ENCODE results near the gene RAI1.

RAI1 gene

GRCh38 chr17:17696085-17696484 is 14.8 kb downstream of the RAI1 start:
- Histone ChIP-seq H3K4me1 (ENCODE audit: control insufficient read depth, insufficient read depth, low read length) (peaks cover 67% of the 10 kb centered on the region), H3K4me2 (ENCODE audit: low read length) (no peak overlapping the region), H3K4me3 (ENCODE audit: low read length) (no peak overlapping the region)

GRCh38 chr17:17696882-17697633 is 15.8 kb downstream of the RAI1 start:
- no peak overlapping the region for H3K9ac ChIP-seq (ENCODE audit: low read depth, low read length)
- H3K9me3 ChIP-seq (replicated peaks; ENCODE audit: low read length): no peaks in the 10 kb centered on the region
- H3K27me3 ChIP-seq (ENCODE audit: control insufficient read depth, insufficient read depth, low read length): no peaks in the 10 kb centered on the region
- no peak overlapping the region for H3K4me3 ChIP-seq (ENCODE audit: low read length)
- no peaks in the 10 kb centered on the region for H3K36me3 ChIP-seq (ENCODE audit: insufficient read depth, low read length)
- peak overlapping the region; percentile 21 for H3K4me2 ChIP-seq (ENCODE audit: low read length)
- peaks cover 57% of the 10 kb centered on the region for H3K4me1 ChIP-seq (ENCODE audit: control insufficient read depth, insufficient read depth, low read length)

More at GRCh38 chr17:17696085-17696484, 14.8 kb downstream of the RAI1 start:
- H3K9me3 ChIP-seq (replicated peaks; ENCODE audit: low read length): no peaks in the 10 kb centered on the region
- no peaks in the 10 kb centered on the region for H3K27me3 ChIP-seq (ENCODE audit: control insufficient read depth, insufficient read depth, low read length)
- H3K9ac ChIP-seq (ENCODE audit: low read depth, low read length): no peak overlapping the region
- H3K36me3 ChIP-seq (ENCODE audit: insufficient read depth, low read length): no peaks in the 10 kb centered on the region

- H3K36me3 ChIP-seq (ENCODE audit: insufficient read depth, low read length): no peaks in the 10 kb centered on the region
- no peaks in the 10 kb centered on the region for H3K27me3 ChIP-seq (ENCODE audit: control insufficient read depth, insufficient read depth, low read length)
- peaks cover 44% of the 10 kb centered on the region for H3K4me1 ChIP-seq (ENCODE audit: control insufficient read depth, insufficient read depth, low read length)
- no peak overlapping the region for H3K9ac ChIP-seq (ENCODE audit: low read depth, low read length)
- H3K4me3 ChIP-seq (ENCODE audit: low read length): no peak overlapping the region
- H3K9me3 ChIP-seq (replicated peaks; ENCODE audit: low read length): no peaks in the 10 kb centered on the region
- H3K4me2 ChIP-seq (ENCODE audit: low read length): no peak overlapping the region
Measured at GRCh38 chr17:17698371-17698770, 17.1 kb downstream of the RAI1 start.

GRCh38 chr17:17698869-17699351 is 17.7 kb downstream of the RAI1 start:
- no peaks in the 10 kb centered on the region for H3K9me3 ChIP-seq (replicated peaks; ENCODE audit: low read length)
- no peak overlapping the region for H3K9ac ChIP-seq (ENCODE audit: low read depth, low read length)
- H3K36me3 ChIP-seq (ENCODE audit: insufficient read depth, low read length): no peaks in the 10 kb centered on the region
- no peak overlapping the region for H3K4me3 ChIP-seq (ENCODE audit: low read length)
- peaks cover 39% of the 10 kb centered on the region for H3K4me1 ChIP-seq (ENCODE audit: control insufficient read depth, insufficient read depth, low read length)
- no peak overlapping the region for H3K4me2 ChIP-seq (ENCODE audit: low read length)
- no peaks in the 10 kb centered on the region for H3K27me3 ChIP-seq (ENCODE audit: control insufficient read depth, insufficient read depth, low read length)

GRCh38 chr17:17699491-17699890 is 18.2 kb downstream of the RAI1 start:
- Histone ChIP-seq H3K9me3 (replicated peaks; ENCODE audit: low read length) (no peaks in the 10 kb centered on the region), H3K4me3 (ENCODE audit: low read length) (no peak overlapping the region), H3K9ac (ENCODE audit: low read depth, low read length) (no peak overlapping the region), H3K4me1 (ENCODE audit: control insufficient read depth, insufficient read depth, low read length) (peaks cover 33% of the 10 kb centered on the region), H3K27me3 (ENCODE audit: control insufficient read depth, insufficient read depth, low read length) (no peaks in the 10 kb centered on the region), H3K36me3 (ENCODE audit: insufficient read depth, low read length) (no peaks in the 10 kb centered on the region), H3K4me2 (ENCODE audit: low read length) (no peak overlapping the region)

- Histone ChIP-seq H3K4me2 (ENCODE audit: low read length) (no peak overlapping the region), H3K36me3 (ENCODE audit: insufficient read depth, low read length) (no peaks in the 10 kb centered on the region), H3K9ac (ENCODE audit: low read depth, low read length) (no peak overlapping the region)
Measured at GRCh38 chr17:17700251-17700969, 19.2 kb downstream of the RAI1 start.

GRCh38 chr17:17701112-17701511 is 19.9 kb downstream of the RAI1 start:
- Histone ChIP-seq H3K4me3 (ENCODE audit: low read length) (no peak overlapping the region), H3K36me3 (ENCODE audit: insufficient read depth, low read length) (no peaks in the 10 kb centered on the region), H3K9ac (ENCODE audit: low read depth, low read length) (no peak overlapping the region), H3K4me2 (ENCODE audit: low read length) (no peak overlapping the region), H3K9me3 (replicated peaks; ENCODE audit: low read length) (no peaks in the 10 kb centered on the region), H3K4me1 (ENCODE audit: control insufficient read depth, insufficient read depth, low read length) (peaks cover 21% of the 10 kb centered on the region), H3K27me3 (ENCODE audit: control insufficient read depth, insufficient read depth, low read length) (no peaks in the 10 kb centered on the region)

More at GRCh38 chr17:17700251-17700969, 19.2 kb downstream of the RAI1 start:
- Histone ChIP-seq H3K4me3 (ENCODE audit: low read length) (no peak overlapping the region), H3K9me3 (replicated peaks; ENCODE audit: low read length) (no peaks in the 10 kb centered on the region), H3K4me1 (ENCODE audit: control insufficient read depth, insufficient read depth, low read length) (peaks cover 28% of the 10 kb centered on the region), H3K27me3 (ENCODE audit: control insufficient read depth, insufficient read depth, low read length) (no peaks in the 10 kb centered on the region)

- H3K9ac ChIP-seq (ENCODE audit: low read depth, low read length): no peak overlapping the region
- H3K4me1 ChIP-seq (ENCODE audit: control insufficient read depth, insufficient read depth, low read length): peaks cover 15% of the 10 kb centered on the region
- no peak overlapping the region for H3K4me3 ChIP-seq (ENCODE audit: low read length)
- no peaks in the 10 kb centered on the region for H3K9me3 ChIP-seq (replicated peaks; ENCODE audit: low read length)
- no peaks in the 10 kb centered on the region for H3K27me3 ChIP-seq (ENCODE audit: control insufficient read depth, insufficient read depth, low read length)
- no peaks in the 10 kb centered on the region for H3K36me3 ChIP-seq (ENCODE audit: insufficient read depth, low read length)
- no peak overlapping the region for H3K4me2 ChIP-seq (ENCODE audit: low read length)
Measured at GRCh38 chr17:17701658-17702057, 20.4 kb downstream of the RAI1 start.

GRCh38 chr17:17702449-17703139 is 21.3 kb downstream of the RAI1 start:
- no peak overlapping the region for H3K9ac ChIP-seq (ENCODE audit: low read depth, low read length)
- H3K9me3 ChIP-seq (replicated peaks; ENCODE audit: low read length): no peaks in the 10 kb centered on the region
- no peak overlapping the region for H3K4me2 ChIP-seq (ENCODE audit: low read length)
- peaks cover 8% of the 10 kb centered on the region for H3K4me1 ChIP-seq (ENCODE audit: control insufficient read depth, insufficient read depth, low read length)
- no peaks in the 10 kb centered on the region for H3K36me3 ChIP-seq (ENCODE audit: insufficient read depth, low read length)
- H3K4me3 ChIP-seq (ENCODE audit: low read length): no peak overlapping the region
- H3K27me3 ChIP-seq (ENCODE audit: control insufficient read depth, insufficient read depth, low read length): no peaks in the 10 kb centered on the region

- H3K9me3 ChIP-seq (replicated peaks; ENCODE audit: low read length): no peaks in the 10 kb centered on the region
- no peaks in the 10 kb centered on the region for H3K36me3 ChIP-seq (ENCODE audit: insufficient read depth, low read length)
- no peak overlapping the region for H3K4me2 ChIP-seq (ENCODE audit: low read length)
- H3K27me3 ChIP-seq (ENCODE audit: control insufficient read depth, insufficient read depth, low read length): no peaks in the 10 kb centered on the region
- no peak overlapping the region for H3K9ac ChIP-seq (ENCODE audit: low read depth, low read length)
- no peak overlapping the region for H3K4me3 ChIP-seq (ENCODE audit: low read length)
- H3K4me1 ChIP-seq (ENCODE audit: control insufficient read depth, insufficient read depth, low read length): peaks cover 8% of the 10 kb centered on the region
Measured at GRCh38 chr17:17703140-17703919, 22.1 kb downstream of the RAI1 start.

- no peak overlapping the region for H3K4me2 ChIP-seq (ENCODE audit: low read length)
- H3K9ac ChIP-seq (ENCODE audit: low read depth, low read length): no peak overlapping the region
- H3K4me3 ChIP-seq (ENCODE audit: low read length): no peak overlapping the region
- no peaks in the 10 kb centered on the region for H3K27me3 ChIP-seq (ENCODE audit: control insufficient read depth, insufficient read depth, low read length)
- peaks cover under 1% of the 10 kb centered on the region for H3K4me1 ChIP-seq (ENCODE audit: control insufficient read depth, insufficient read depth, low read length)
- H3K9me3 ChIP-seq (replicated peaks; ENCODE audit: low read length): no peaks in the 10 kb centered on the region
- H3K36me3 ChIP-seq (ENCODE audit: insufficient read depth, low read length): no peaks in the 10 kb centered on the region
Measured at GRCh38 chr17:17704931-17705330, 23.7 kb downstream of the RAI1 start.

Measured in skeletal muscle satellite cell (primary cell).